ENCODE data around the gene GATA1. TPM values are rescaled to one million over a fixed set of nuclear protein-coding genes. Genes with fewer than 3 reads are reported as not detected.

Gene GATA1
- total and polyA plus RNA-seq, 10 of the 15 experiments (the other 5 are each of a cell fraction or from before 2014, with no cell fraction given), result 0.24 to 0.36 TPM; not detected in 8

- no peaks in the 10 kb centered on the region for H3K27me3 ChIP-seq (replicated peaks in 1 of 2; ENCODE audit: control insufficient read depth in 2 of 2, insufficient read depth in 2 of 2, low read length in 1 of 2)
- H3K27ac ChIP-seq (ENCODE audit: control insufficient read depth, insufficient read depth), result no peak overlapping the region
- intact Hi-C loops (cut with micrococcal nuclease; ENCODE audit: unreplicated experiment), result no loop called here
- CTCF ChIA-PET, result no interaction called here
- RAD21 ChIA-PET (ENCODE audit: unreplicated experiment), result interaction anchor here (1.0 kb wide), 1 partner anchor 131 kb away, joined by 4 read pairs; no protein-coding TSS in a partner anchor
- peaks cover 0 to 3% of the 10 kb centered on the region in 2 experiments; a peak in 1 of 4 replicates for H3K36me3 ChIP-seq (ENCODE audit: control insufficient read depth in 2 of 2, insufficient read depth in 2 of 2, low read length in 1 of 2)
- no peak for ATAC-seq
- H4K20me1 ChIP-seq (ENCODE audit: control insufficient read depth, insufficient read depth), result no peaks in the 10 kb centered on the region
- no peaks in the 10 kb centered on the region for H3K79me2 ChIP-seq (ENCODE audit: control insufficient read depth, insufficient read depth, low read length)
- no peaks in the 10 kb centered on the region for H3K9me3 ChIP-seq (replicated peaks; ENCODE audit: control insufficient read depth, insufficient read depth, low read length)
- SMC1A ChIA-PET (ENCODE audit: uncharacterized antibody, unreplicated experiment), result interaction anchor here (0.9 to 1.6 kb wide), 3 partner anchors 94 to 140 kb away, joined by 3 to 4 read pairs (median 3); partner anchors contain the start of gene WAS
- H3K4me2 ChIP-seq (ENCODE audit: control insufficient read depth, insufficient read depth), result no peak overlapping the region
- no peak overlapping the region for H3K9ac ChIP-seq (ENCODE audit: control insufficient read depth, insufficient read depth, low read length)
- no peak overlapping the region for H2AFZ ChIP-seq (ENCODE audit: control insufficient read depth, low read depth, low read length)
- POLR2A ChIA-PET, result interaction anchor here (0.6 kb wide), 1 partner anchor 254 kb away, joined by 3 read pairs; no protein-coding TSS in a partner anchor
- FAIRE-seq, result no peak
- 83% methylated on average over 4 of the region's 4 CpGs for WGBS (ENCODE audit: insufficient coverage, insufficient replicate concordance, low lambda C conversion rate, missing lambda C conversion rate)
- TF ChIP-seq LARP7 (IDR thresholded peaks at IDR 0.05) (no peak), NFIC (IDR thresholded peaks at IDR 0.05; ENCODE audit: low read depth, low read length) (no peak), SRF (IDR thresholded peaks at IDR 0.05; ENCODE audit: low read depth in 2 of 2, low read length in 2 of 2) (no peak), SMC3 (IDR thresholded peaks at IDR 0.05; ENCODE audit: borderline replicate concordance, low read length) (peak; percentile 6; the same call in 1 of the 2 replicates), CTCF (IDR thresholded peaks at IDR 0.05 in 2 of 3, conservative IDR thresholded peaks at IDR 0.05 in 1 of 3; ENCODE audit: control insufficient read depth in 2 of 3, extremely low read depth in 1 of 3, insufficient read depth in 1 of 3, low read depth in 3 of 3, low read length in 3 of 3) (peak in 2 of 3 experiments; percentile 13 to 20; a peak in 1 of 6 replicates), MYB (IDR thresholded peaks at IDR 0.05; ENCODE audit: borderline replicate concordance, low read depth, low read length) (no peak), SREBF1 (IDR thresholded peaks at IDR 0.05; ENCODE audit: low read length) (no peak), RAD21 (IDR thresholded peaks at IDR 0.05; ENCODE audit: insufficient read depth, low read depth, low read length) (peak; percentile 26)
- TF ChIP-seq, protein P1, sequence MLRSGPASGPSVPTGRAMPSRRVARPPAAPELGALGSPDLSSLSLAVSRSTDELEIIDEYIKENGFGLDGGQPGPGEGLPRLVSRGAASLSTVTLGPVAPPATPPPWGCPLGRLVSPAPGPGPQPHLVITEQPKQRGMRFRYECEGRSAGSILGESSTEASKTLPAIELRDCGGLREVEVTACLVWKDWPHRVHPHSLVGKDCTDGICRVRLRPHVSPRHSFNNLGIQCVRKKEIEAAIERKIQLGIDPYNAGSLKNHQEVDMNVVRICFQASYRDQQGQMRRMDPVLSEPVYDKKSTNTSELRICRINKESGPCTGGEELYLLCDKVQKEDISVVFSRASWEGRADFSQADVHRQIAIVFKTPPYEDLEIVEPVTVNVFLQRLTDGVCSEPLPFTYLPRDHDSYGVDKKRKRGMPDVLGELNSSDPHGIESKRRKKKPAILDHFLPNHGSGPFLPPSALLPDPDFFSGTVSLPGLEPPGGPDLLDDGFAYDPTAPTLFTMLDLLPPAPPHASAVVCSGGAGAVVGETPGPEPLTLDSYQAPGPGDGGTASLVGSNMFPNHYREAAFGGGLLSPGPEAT (IDR thresholded peaks at IDR 0.05; ENCODE audit: low read depth), result no peak
- TF ChIP-seq, protein P2, sequence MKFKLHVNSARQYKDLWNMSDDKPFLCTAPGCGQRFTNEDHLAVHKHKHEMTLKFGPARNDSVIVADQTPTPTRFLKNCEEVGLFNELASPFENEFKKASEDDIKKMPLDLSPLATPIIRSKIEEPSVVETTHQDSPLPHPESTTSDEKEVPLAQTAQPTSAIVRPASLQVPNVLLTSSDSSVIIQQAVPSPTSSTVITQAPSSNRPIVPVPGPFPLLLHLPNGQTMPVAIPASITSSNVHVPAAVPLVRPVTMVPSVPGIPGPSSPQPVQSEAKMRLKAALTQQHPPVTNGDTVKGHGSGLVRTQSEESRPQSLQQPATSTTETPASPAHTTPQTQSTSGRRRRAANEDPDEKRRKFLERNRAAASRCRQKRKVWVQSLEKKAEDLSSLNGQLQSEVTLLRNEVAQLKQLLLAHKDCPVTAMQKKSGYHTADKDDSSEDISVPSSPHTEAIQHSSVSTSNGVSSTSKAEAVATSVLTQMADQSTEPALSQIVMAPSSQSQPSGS (IDR thresholded peaks at IDR 0.05; ENCODE audit: low read length), result no peak
- no TSS peak for BruUV-seq (replicated peaks)
- in situ Hi-C loops (cut with MboI), result loop anchor here (10.0 kb wide), 1 partner anchor 379 kb away; the partner anchor contains the start of gene PRICKLE3
- DNase-seq (ENCODE audit: low read depth, low spot score), result no peak
- H3K4me1 ChIP-seq (ENCODE audit: control insufficient read depth, insufficient read depth, low read length), result no peaks in the 10 kb centered on the region
- H3K4me3 ChIP-seq, result no peak overlapping the region
Measured at GRCh38 chrX:48806081-48806480, 19.7 kb downstream of the GATA1 start.

Data from GM12878 (cell line).